Measurements from ENCODE around the gene SUN3. TPM values are rescaled to one million over a fixed set of nuclear protein-coding genes. Genes with fewer than 3 reads are reported as not detected.
A peak's percentile ranks its signal among the peaks of the same experiment; 100 is the strongest.

Gene SUN3
- total and polyA plus RNA-seq, 11 donors: not detected

- intact Hi-C loops (cut with DNase I): loop anchor here in 8 of 10 donors (2.0 to 5.0 kb wide), 5 partner anchors 52 to 77 kb away; partner anchors contain the start of gene UPP1 (in 5 of the 8)
- peak; percentile 99 to 100 (median 100) for ATAC-seq
- no peaks in the 10 kb centered on the region for H3K36me3 ChIP-seq
- no peak within 1 kb of the TSS for H3K27ac ChIP-seq
- peaks cover 0 to 34% (median 6%) of the 10 kb centered on the region in 9 donors for H3K27me3 ChIP-seq
- DNase-seq: peak; percentile 93 to 97 (median 95)
- H3K4me3 ChIP-seq: peak within 1 kb of the TSS; percentile 47 to 70 (median 61)
- H3K4me1 ChIP-seq: peaks cover 0 to 15% (median 10%) of the 10 kb centered on the region in 12 donors
- H3K9me3 ChIP-seq: no peaks in the 10 kb centered on the region
- TF ChIP-seq POLR2A (IDR thresholded peaks at IDR 0.05) (no peak), CTCF (IDR thresholded peaks at IDR 0.05) (peak in 8 of 12 donors; percentile 8 to 57 (median 39))
- WGBS, 4 donors: 0 to 2% (median 1%) methylated on average over 31 to 62 of the region's 62 CpGs
These were observed 6.5 kb upstream of the SUN3 start, which contains the start of gene C7orf57 for GRCh38 chr7:48035301-48035966. Gene C7orf57, plus strand, starts transcription at chr7:48035543. Its CDS starts 766 bp downstream, at chr7:48036309.

- peaks cover 0 to 15% (median 10%) of the 10 kb centered on the region in 12 donors for H3K4me1 ChIP-seq
- peaks cover 0 to 43% (median 10%) of the 10 kb centered on the region in 9 donors for H3K27me3 ChIP-seq
- H3K27ac ChIP-seq: no peak overlapping the region
- no peak for ATAC-seq
- no peaks in the 10 kb centered on the region for H3K36me3 ChIP-seq
- intact Hi-C loops (cut with DNase I): loop anchor here in 1 of 10 donors (2.0 kb wide), 1 partner anchor 77 kb away; no protein-coding TSS in a partner anchor
- no peak for DNase-seq
- TF ChIP-seq POLR2A (IDR thresholded peaks at IDR 0.05) (no peak), CTCF (IDR thresholded peaks at IDR 0.05) (no peak)
- no peak overlapping the region for H3K4me3 ChIP-seq
- WGBS, 4 donors: 68 to 74% (median 73%) methylated on average over 5 of the region's 5 CpGs
- H3K9me3 ChIP-seq: no peaks in the 10 kb centered on the region
These were observed 5.0 kb upstream of the SUN3 start for GRCh38 chr7:48033922-48034321.

- Histone ChIP-seq H3K36me3 (no peaks in the 10 kb centered on the region), H3K4me1 (peaks cover 0 to 13% (median 7%) of the 10 kb centered on the region in 12 donors), H3K9me3 (no peaks in the 10 kb centered on the region), H3K27me3 (peaks cover 0 to 39% (median 7%) of the 10 kb centered on the region in 9 donors), H3K27ac (no peak overlapping the region), H3K4me3 (no peak overlapping the region)
- intact Hi-C loops (cut with DNase I): no loop called here
- WGBS, 4 donors: 78 to 89% (median 87%) methylated on average over 2 of the region's 2 CpGs
- ATAC-seq (no peak), DNase-seq (no peak)
- no peak for TF ChIP-seq POLR2A (IDR thresholded peaks at IDR 0.05)
- no peak for TF ChIP-seq CTCF (IDR thresholded peaks at IDR 0.05)
These were observed 2.2 kb upstream of the SUN3 start for GRCh38 chr7:48031111-48031510.

GRCh38 chr7:48025624-48026023 is 3.3 kb downstream of the SUN3 start:
- no peak for TF ChIP-seq CTCF (IDR thresholded peaks at IDR 0.05)
- no peak for TF ChIP-seq POLR2A (IDR thresholded peaks at IDR 0.05)
- Histone ChIP-seq H3K36me3 (no peaks in the 10 kb centered on the region), H3K9me3 (peaks cover 0 to 24% (median 6%) of the 10 kb centered on the region in 12 donors), H3K27ac (no peak overlapping the region), H3K4me1 (no peaks in the 10 kb centered on the region), H3K27me3 (peaks cover 0 to 14% (median 0%) of the 10 kb centered on the region in 9 donors), H3K4me3 (no peak overlapping the region)
- WGBS, 4 donors: 74 to 76% (median 75%) methylated on average over 5 of the region's 5 CpGs
- DNase-seq (no peak), ATAC-seq (no peak)
- intact Hi-C loops (cut with DNase I): no loop called here

Data from heart left ventricle (tissue), 16 donors.